Common myeloid progenitor, CD34-positive (primary cell): ENCODE measurements around the gene ALPI.

Source experiments
- CTCF ChIA-PET: fragments of 350-600 bp; sonication (Branson Sonifier 250); formaldehyde crosslinking; loops from one replicate; lab custom pipeline; 2021; ENCODE audit warnings: antibody characterized with exemption; lab: Charles Lee
- POLR2A ChIA-PET: fragments of 350-600 bp; sonication (Branson Sonifier 250); formaldehyde crosslinking; loops from one replicate; lab custom pipeline; 2021; ENCODE audit warnings: antibody characterized with exemption; lab: Charles Lee
- DNase-seq, 3 donors: peaks; one replicate each; pipeline versions ENCODE4 v3.0.0 to v3.0.0-alpha.2; 2013
- H3K27ac ChIP-seq, 2 experiments: 1 replicate in 1 of 2; 2 replicates in 1 of 2; pipeline ENCODE4 v1.7.0; 2013; ENCODE audit warnings: inconsistent platforms in 2 of 2, low read length in 2 of 2, mild to moderate bottlenecking in 2 of 2, low read depth in 1 of 2, moderate library complexity in 1 of 2; ENCODE audit not compliant: severe bottlenecking in 2 of 2, insufficient read depth in 1 of 2, poor library complexity in 1 of 2
- H3K27me3 ChIP-seq, 5 experiments: replicated peaks in 2 of 5; 1 replicate in 3 of 5; 2 replicates in 2 of 5; pipeline versions ENCODE4 v1.6.1 to v1.7.0; 2013; ENCODE audit warnings: low read length in 4 of 5, mild to moderate bottlenecking in 2 of 5, moderate library complexity in 2 of 5, inconsistent platforms in 1 of 5; ENCODE audit not compliant: insufficient read depth in 5 of 5, control insufficient read depth in 4 of 5
- H3K36me3 ChIP-seq, 4 experiments: 1 replicate in 2 of 4; 2 replicates in 2 of 4; pipeline versions ENCODE4 v1.6.1 to v1.7.0; 2013; ENCODE audit warnings: low read length in 3 of 4, control low read depth in 1 of 4, mild to moderate bottlenecking in 1 of 4; ENCODE audit not compliant: control insufficient read depth in 4 of 4, insufficient read depth in 4 of 4
- H3K4me1 ChIP-seq, 4 experiments: 1 replicate in 3 of 4; 2 replicates in 1 of 4; pipeline versions ENCODE4 v1.6.1 to v1.7.1; 2013; ENCODE audit warnings: low read length in 3 of 4, mild to moderate bottlenecking in 3 of 4, control low read depth in 1 of 4, inconsistent platforms in 1 of 4, moderate library complexity in 1 of 4; ENCODE audit not compliant: control insufficient read depth in 4 of 4, insufficient read depth in 4 of 4; ENCODE audit errors: control extremely low read depth in 1 of 4
- H3K4me3 ChIP-seq, 7 experiments: 1 replicate in 4 of 7; 2 replicates in 3 of 7; pipeline versions ENCODE4 v1.5.1 to v1.7.0; 2013; ENCODE audit warnings: mild to moderate bottlenecking in 7 of 7, low read length in 6 of 7, moderate library complexity in 6 of 7, inconsistent platforms in 2 of 7, low read depth in 2 of 7, control low read depth in 1 of 7; ENCODE audit not compliant: insufficient read depth in 4 of 7, control insufficient read depth in 1 of 7; ENCODE audit errors: extremely low read depth in 1 of 7
- H3K9me3 ChIP-seq, 5 experiments: 1 replicate in 4 of 5; 2 replicates in 1 of 5; pipeline versions ENCODE4 v1.6.1 to v1.7.1; 2013; ENCODE audit warnings: low read length in 4 of 5, mild to moderate bottlenecking in 2 of 5, inconsistent platforms in 1 of 5, low read depth in 1 of 5, moderate library complexity in 1 of 5; ENCODE audit not compliant: control insufficient read depth in 4 of 5, insufficient read depth in 2 of 5; ENCODE audit errors: control extremely low read depth in 1 of 5
- WGBS: methylation state at CpG from one replicate; pipeline ENCODE4 v1.1.5; 2013; ENCODE audit not compliant: insufficient coverage; 5-methylcytosine and 5-hydroxymethylcytosine counted together

Gene ALPI

DNA sequence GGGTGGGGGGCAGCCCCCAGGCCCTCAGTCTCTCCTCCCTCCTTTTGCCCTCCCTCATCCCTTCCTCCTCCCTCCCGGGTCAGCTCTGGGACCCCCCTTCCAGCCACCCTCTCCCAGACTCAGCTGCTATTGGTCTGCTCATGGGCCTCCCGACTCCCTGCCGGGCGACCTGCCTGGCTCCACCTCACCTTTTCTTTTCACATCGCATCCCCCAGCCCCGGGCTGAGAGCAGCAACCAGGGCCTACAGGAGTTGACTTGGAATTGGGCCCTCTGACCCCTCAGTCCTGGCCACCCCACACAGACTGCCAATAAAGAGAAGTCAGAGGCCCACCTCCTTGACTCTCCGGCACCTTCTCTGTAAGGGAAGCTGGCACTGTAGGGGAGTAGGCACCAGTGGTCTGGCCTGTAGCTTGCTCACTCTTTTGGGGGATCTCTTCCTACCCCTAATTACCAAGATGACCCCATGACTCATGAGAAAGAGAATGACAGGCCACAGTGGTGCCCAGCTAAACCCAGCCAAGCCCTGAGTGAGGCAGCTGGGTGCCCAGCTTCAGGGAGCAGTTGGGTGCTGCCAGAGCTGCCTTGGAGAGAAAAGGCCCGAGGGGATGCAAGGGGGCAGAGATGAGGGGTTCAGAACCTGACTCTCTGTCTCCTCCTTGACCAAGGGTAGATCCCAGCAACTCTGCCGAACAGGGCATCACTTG lies 33.7 kb downstream of the ALPI start:
- H3K4me1 ChIP-seq: peaks cover 0 to 29% (median 17%) of the 10 kb centered on the region in 4 experiments
- H3K9me3 ChIP-seq: no peaks in the 10 kb centered on the region
- no peak for DNase-seq
- H3K27ac ChIP-seq: no peak overlapping the region
- whole genome bisulfite sequencing: 87% methylated on average over 6 of the region's 9 CpGs
- ChIA-PET CTCF (interaction anchor here (1.4 to 1.9 kb wide), 2 partner anchors 12 to 14 kb away, joined by 3 to 5 read pairs; no protein-coding TSS in a partner anchor), POLR2A (interaction anchor here (0.5 kb wide), 1 partner anchor 19 kb away, joined by 4 read pairs; no protein-coding TSS in a partner anchor)
- no peaks in the 10 kb centered on the region for H3K36me3 ChIP-seq
- H3K4me3 ChIP-seq: no peak overlapping the region
- H3K27me3 ChIP-seq: peaks cover 0 to 57% (median 30%) of the 10 kb centered on the region in 5 experiments

DNA sequence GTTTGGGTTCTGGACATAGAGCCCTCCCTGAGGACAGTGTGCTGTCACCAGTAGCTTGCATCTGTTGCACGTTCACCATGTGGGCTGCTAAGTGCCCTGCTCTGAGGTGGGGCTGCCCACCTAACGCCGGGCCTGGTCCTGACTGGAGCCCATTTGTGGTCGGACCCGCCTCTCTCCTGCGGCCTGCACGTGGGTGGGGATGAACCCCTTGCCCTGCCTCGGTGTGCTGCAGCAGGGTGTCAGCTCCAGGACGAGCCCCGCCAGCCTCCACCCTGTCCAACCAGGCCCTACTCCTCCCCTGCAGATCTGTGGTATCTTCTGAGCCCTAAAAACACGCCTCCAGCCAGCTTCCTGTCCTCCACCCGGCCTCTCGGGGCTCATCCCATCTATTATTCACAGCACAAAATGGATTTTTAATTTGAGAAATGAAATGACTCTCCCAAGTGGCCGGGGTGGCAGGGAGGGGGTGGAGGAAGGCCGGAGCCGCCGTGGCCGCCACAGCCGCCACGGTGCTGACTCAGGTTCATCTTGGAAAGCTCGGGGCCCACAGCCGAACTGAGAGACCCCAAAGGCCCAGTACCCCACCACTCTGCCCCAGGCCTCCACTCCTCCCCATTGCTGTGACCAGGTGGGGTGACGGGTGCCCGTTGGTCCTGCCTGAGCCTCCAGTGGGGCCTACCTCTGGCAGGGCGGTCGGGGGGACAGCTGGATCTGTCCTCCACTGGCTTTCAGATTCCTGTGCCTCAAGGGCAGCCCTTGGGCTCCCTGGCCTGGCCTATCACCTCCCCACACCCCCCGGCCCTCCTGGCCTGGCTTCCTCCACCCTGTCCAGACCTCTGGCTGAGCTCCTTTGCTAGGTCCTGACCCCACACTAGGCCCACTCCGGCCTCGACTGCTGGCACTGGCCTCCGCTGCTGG lies 34.5 kb downstream of the ALPI start:
- H3K27ac ChIP-seq: no peak overlapping the region
- H3K4me3 ChIP-seq: no peak overlapping the region
- H3K4me1 ChIP-seq: peaks cover 0 to 22% (median 14%) of the 10 kb centered on the region in 4 experiments
- no peaks in the 10 kb centered on the region for H3K9me3 ChIP-seq
- CTCF ChIA-PET: interaction anchor here (1.4 to 1.9 kb wide), 2 partner anchors 11 to 14 kb away, joined by 3 to 5 read pairs; no protein-coding TSS in a partner anchor
- no peaks in the 10 kb centered on the region for H3K36me3 ChIP-seq
- H3K27me3 ChIP-seq: peaks cover 0 to 49% (median 22%) of the 10 kb centered on the region in 5 experiments
- 95% methylated on average over 26 of the region's 30 CpGs for WGBS
- DNase-seq: no peak
- POLR2A ChIA-PET: interaction anchor here (0.5 kb wide), 1 partner anchor 25 kb away, joined by 3 read pairs; no protein-coding TSS in a partner anchor

DNA sequence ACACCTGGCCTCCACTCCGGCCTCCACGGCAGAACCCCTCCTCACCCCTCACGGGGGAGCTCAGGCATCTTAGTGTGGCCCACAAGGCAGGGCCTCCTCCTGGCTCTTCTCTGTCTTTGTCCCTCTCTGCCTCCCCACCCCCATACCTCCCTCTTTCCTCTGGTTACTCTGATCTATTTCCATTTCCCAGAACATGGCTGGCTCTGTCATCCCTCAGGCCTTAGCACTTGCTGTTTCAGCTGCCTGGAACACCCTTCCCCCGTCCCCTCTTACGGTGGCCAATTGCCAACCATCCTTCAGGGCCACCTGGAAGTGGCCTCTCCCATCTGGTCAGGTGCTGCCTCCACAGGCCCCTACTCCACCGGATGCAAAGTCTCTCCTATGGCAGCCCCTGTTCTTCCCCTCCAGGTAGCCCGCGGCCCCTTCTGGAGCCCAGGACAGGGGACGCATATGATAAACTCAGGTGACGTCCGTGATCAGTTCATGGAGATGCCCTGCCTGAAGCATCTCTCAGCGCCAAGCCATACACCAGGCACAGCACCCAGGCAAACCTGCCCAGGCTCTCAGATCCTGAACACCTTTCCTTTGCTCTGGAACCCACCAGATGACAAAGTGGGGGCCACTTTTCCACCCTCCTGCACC lies 35.3 kb downstream of the ALPI start:
- Histone ChIP-seq H3K4me3 (no peak overlapping the region), H3K27ac (no peak overlapping the region), H3K9me3 (no peaks in the 10 kb centered on the region), H3K4me1 (peaks cover 0 to 15% (median 11%) of the 10 kb centered on the region in 4 experiments), H3K27me3 (peaks cover 0 to 41% (median 21%) of the 10 kb centered on the region in 5 experiments), H3K36me3 (no peaks in the 10 kb centered on the region)
- POLR2A ChIA-PET: interaction anchor here (0.5 kb wide), 1 partner anchor 26 kb away, joined by 3 read pairs; no protein-coding TSS in a partner anchor
- 97% methylated on average over 11 of the region's 12 CpGs for WGBS
- DNase-seq: no peak
- CTCF ChIA-PET: interaction anchor here (1.4 to 1.9 kb wide), 2 partner anchors 11 to 13 kb away, joined by 3 to 5 read pairs; no protein-coding TSS in a partner anchor

DNA sequence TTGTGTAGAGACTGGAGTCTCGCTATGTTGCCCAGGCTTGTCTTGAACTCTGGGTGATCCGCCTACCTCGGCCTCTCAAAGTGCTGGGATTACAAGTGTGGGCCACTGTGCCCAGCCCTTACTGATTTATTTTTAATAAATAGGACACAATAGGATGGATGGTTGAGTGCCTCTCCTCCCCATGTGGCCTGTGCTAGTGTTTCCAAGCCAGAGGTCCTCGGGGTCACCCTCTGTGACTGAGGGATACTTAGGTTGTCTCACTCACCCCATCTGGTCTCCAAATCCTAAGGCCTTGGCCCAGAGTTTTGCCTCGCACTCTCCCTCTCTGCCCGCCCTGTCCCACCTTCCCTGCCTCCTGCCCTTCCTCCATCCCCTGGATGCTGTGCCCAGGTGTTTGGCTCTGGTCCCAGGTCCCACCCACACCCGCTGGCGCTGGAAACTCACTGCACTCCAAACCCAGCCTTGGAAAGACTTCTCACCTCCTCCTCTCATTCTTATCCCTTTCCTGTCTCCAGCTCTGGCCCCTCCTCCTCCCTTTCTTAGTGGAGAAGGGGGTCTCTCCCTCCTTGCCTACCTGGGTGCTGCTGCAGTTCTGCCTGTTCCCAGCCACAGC lies 36.4 kb downstream of the ALPI start:
- no peaks in the 10 kb centered on the region for H3K9me3 ChIP-seq
- no peaks in the 10 kb centered on the region for H3K36me3 ChIP-seq
- no peak overlapping the region for H3K27ac ChIP-seq
- DNase-seq: no peak
- peaks cover 0 to 4% (median 1%) of the 10 kb centered on the region in 4 experiments for H3K4me1 ChIP-seq
- no peak overlapping the region for H3K4me3 ChIP-seq
- 76% methylated on average over 6 of the region's 8 CpGs for WGBS
- peaks cover 0 to 30% (median 17%) of the 10 kb centered on the region in 5 experiments for H3K27me3 ChIP-seq
- ChIA-PET POLR2A (no interaction called here), CTCF (interaction anchor here (1.2 kb wide), 1 partner anchor 44 kb away, joined by 3 read pairs; no protein-coding TSS in a partner anchor)

DNA sequence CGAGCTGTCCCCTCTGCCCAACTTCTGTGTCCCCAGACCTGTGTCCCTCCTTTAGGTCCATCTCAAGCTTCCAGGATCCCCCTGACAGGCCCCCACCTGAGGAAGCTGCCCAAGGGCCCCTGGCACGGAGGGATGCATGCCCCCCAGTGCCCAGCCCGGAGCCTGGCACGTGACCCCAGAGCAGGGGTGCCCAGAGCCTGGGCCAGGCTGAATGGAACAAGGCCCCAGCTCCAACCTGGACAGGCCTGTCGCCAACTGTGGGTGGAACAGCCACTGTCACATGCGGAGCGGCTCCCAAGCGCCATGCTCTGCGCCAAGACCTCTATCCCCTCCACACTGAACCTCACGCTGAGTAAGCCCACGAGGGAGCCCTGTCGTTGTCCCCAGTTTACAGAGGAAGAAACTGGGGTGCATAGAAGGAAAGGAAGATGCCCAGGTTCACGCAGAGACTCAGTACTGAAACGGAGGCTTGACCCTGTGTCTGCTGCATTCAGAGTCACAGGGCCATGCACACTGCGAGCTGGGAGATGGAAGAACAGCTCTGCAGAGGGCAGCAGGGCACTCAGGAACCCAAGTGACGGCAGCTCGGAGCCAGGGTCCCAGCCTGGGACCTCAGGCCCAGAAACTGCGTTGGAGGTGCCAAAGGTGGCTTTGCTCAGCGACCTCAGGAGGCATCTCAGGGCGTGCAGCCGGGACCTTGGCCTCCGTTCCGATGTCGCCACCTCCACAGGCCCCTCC lies 37.2 kb downstream of the ALPI start:
- H3K4me3 ChIP-seq: no peak overlapping the region
- ChIA-PET CTCF (interaction anchor here (0.8 to 1.2 kb wide), 2 partner anchors 12 to 45 kb away, joined by 3 read pairs; no protein-coding TSS in a partner anchor), POLR2A (no interaction called here)
- 91% methylated on average over 17 of the region's 24 CpGs for WGBS
- H3K27me3 ChIP-seq: peaks cover 0 to 26% (median 17%) of the 10 kb centered on the region in 5 experiments
- no peak overlapping the region for H3K27ac ChIP-seq
- no peaks in the 10 kb centered on the region for H3K36me3 ChIP-seq
- DNase-seq: no peak
- no peaks in the 10 kb centered on the region for H3K9me3 ChIP-seq
- no peaks in the 10 kb centered on the region for H3K4me1 ChIP-seq
